ENCODE results near the gene SHOC2. TPM values are rescaled to one million over a fixed set of nuclear protein-coding genes. Genes with fewer than 3 reads are reported as not detected.

SHOC2 gene
- total and polyA plus RNA-seq, 2 of the 13 experiments (the other 11 are each of a cell fraction or from before 2014, with no cell fraction given): 8.6 to 25.5 TPM

- TF ChIP-seq THAP9 (CRISPR knock-in tag; IDR thresholded peaks at IDR 0.05; ENCODE audit: borderline replicate concordance) (peak; percentile 37; the same call in 1 of the 2 replicates), FOXO4 (CRISPR knock-in tag; conservative IDR thresholded peaks at IDR 0.05) (no peak), BRCA1 (CRISPR knock-in tag; IDR thresholded peaks at IDR 0.05) (0 out of 2 replicates have a peak, but pooled peaks have one; percentile 48), ZSCAN20 (CRISPR knock-in tag; IDR thresholded peaks at IDR 0.05; ENCODE audit: borderline replicate concordance) (no peak), TSC22D2 (CRISPR knock-in tag; IDR thresholded peaks at IDR 0.05; ENCODE audit: borderline replicate concordance) (no peak), TERF1 (CRISPR knock-in tag; IDR thresholded peaks at IDR 0.05) (no peak), ZNF33A (CRISPR knock-in tag; IDR thresholded peaks at IDR 0.05; ENCODE audit: borderline replicate concordance) (no peak), CREBL2 (CRISPR knock-in tag; IDR thresholded peaks at IDR 0.05; ENCODE audit: borderline replicate concordance) (no peak), MED13 (CRISPR knock-in tag; IDR thresholded peaks at IDR 0.05) (0 out of 2 replicates have a peak, but pooled peaks have one; percentile 62), ZNF367 (CRISPR knock-in tag; IDR thresholded peaks at IDR 0.05; ENCODE audit: borderline replicate concordance) (no peak), MTA1 (CRISPR knock-in tag; IDR thresholded peaks at IDR 0.05; ENCODE audit: borderline replicate concordance) (no peak; the same call in 1 of the 2 replicates), KAT8 (CRISPR knock-in tag; IDR thresholded peaks at IDR 0.05) (no peak), ZNF468 (CRISPR knock-in tag; IDR thresholded peaks at IDR 0.05) (no peak), GMEB2 (CRISPR knock-in tag; IDR thresholded peaks at IDR 0.05; ENCODE audit: low read depth) (no peak), HMGA1 (CRISPR knock-in tag; conservative IDR thresholded peaks at IDR 0.05) (no peak), ZNF782 (CRISPR knock-in tag; IDR thresholded peaks at IDR 0.05; ENCODE audit: borderline replicate concordance) (no peak), SRY (CRISPR knock-in tag; IDR thresholded peaks at IDR 0.05) (peak; percentile 62; the same call in 1 of the 2 replicates), ZKSCAN8 (CRISPR knock-in tag; IDR thresholded peaks at IDR 0.05; ENCODE audit: borderline replicate concordance) (no peak), EP300 (IDR thresholded peaks at IDR 0.05; ENCODE audit: low read depth in 2 of 2, low read length in 2 of 2) (no peak), EP300 (CRISPR knock-in tag; IDR thresholded peaks at IDR 0.05; ENCODE audit: borderline replicate concordance) (no peak; the same call in 1 of the 2 replicates)
Observed at GRCh38 chr10:110872145-110872983, 47.0 kb upstream of the SHOC2 start (continued).
